ENCODE data around the gene PLA2G2C. TPM values are rescaled to one million over a fixed set of nuclear protein-coding genes. Genes with fewer than 3 reads are reported as not detected.
A peak's percentile ranks its signal among the peaks of the same experiment; 100 is the strongest.
"Not testable (repeated sequence)": the region's sequence is repeated elsewhere in the genome, so short reads cannot be mapped to it uniquely, and the experiment has no call there.

The PLA2G2C gene, protein sequence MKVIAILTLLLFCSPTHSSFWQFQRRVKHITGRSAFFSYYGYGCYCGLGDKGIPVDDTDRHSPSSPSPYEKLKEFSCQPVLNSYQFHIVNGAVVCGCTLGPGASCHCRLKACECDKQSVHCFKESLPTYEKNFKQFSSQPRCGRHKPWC
- total RNA-seq = not detected
- polyA plus RNA-seq (ENCODE audit: insufficient read length in 6 of 6) = under 1 TPM in 5 of 6 donors, not detected in 1; 0.06 to 0.16 (median 0.11) TPM
- long read RNA-seq, donor 1 = 0 reads
- long read RNA-seq, donor 2 = 0 reads
- long read RNA-seq, donor 3 = 0 reads
- long read RNA-seq, donor 4 = 0 reads
- long read RNA-seq, donor 5 = 0 reads
- long read RNA-seq, donor 6 = 0 reads
- long read RNA-seq, donor 7 = 0 reads
- long read RNA-seq, donor 8 = 0 reads
- long read RNA-seq, donor 9 = 0 reads
- long read RNA-seq, donor 10 = 0 reads
- long read RNA-seq, donor 11 = 0 reads
- long read RNA-seq, donor 12 = 0 reads

DNA sequence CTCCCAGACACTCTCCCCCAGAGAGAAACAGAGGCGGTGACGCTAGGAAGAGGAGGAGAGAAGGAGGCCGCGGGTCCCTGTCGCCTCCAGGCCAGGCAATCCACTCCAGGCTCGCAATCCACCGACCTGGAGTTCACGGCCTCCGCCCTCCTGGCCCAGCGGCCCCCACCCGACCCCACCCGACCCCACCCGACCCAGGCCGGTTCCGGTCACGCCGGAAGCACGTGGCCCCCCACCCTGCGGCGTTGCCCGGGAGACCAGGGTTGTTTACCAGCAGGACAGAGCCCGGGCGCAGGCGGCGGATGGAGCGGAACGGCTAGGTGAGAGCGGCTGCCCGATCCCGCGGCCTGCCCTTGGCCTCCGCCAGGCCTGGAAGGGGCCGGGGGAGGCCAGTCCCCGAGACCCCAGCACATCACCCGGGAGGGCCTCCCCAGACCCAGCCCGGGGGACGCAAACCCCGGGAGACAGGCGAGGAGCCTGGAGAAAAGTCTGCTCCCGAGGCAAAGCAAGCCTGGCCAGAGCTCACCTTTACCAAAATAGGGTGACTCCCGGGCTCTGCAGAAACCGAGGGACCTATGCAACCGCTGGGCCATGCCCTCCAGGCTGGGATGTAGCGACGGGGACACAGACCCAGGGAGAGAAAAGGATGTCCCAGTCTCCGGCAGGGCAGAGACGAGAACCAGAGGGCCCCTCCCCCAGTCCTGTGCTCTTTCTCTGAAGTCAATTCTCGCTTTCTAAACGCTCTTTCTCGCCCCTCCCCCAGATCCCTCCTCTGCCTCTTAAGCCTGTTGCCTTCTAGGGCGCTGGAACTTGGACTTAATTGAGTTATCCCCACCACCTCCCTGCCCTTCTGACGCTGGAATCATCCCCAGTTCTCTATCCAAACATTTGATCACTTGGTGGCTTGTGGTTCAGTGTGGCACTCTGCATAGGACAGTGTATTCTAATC is at the start of gene PLA2G2C, which contains the start of gene UBXN10:
Gene PLA2G2C, minus strand, starts transcription at position 685 of the 949 bp plus-strand sequence. CDS start 9,155 bp downstream, outside the sequence.
Gene UBXN10, plus strand, starts transcription at position 263 of the 949 bp plus-strand sequence. CDS start 4,466 bp downstream, outside the sequence.
- intact Hi-C loops (cut with DNase I) = no loop called here
- peaks cover 0 to 41% of the 10 kb centered on the region in 2 donors for H3K27me3 ChIP-seq
- DNase-seq = peak; percentile 49 to 87 (median 72)
- peaks cover 13 to 32% of the 10 kb centered on the region in 2 donors for H3K4me1 ChIP-seq
- peak; percentile 81 for ATAC-seq
- H3K9me3 ChIP-seq = no peaks in the 10 kb centered on the region
- H3K36me3 ChIP-seq = no peaks in the 10 kb centered on the region
- peak within 1 kb of the TSS; percentile 42 to 43 for H3K4me3 ChIP-seq
- TF ChIP-seq, protein P1, sequence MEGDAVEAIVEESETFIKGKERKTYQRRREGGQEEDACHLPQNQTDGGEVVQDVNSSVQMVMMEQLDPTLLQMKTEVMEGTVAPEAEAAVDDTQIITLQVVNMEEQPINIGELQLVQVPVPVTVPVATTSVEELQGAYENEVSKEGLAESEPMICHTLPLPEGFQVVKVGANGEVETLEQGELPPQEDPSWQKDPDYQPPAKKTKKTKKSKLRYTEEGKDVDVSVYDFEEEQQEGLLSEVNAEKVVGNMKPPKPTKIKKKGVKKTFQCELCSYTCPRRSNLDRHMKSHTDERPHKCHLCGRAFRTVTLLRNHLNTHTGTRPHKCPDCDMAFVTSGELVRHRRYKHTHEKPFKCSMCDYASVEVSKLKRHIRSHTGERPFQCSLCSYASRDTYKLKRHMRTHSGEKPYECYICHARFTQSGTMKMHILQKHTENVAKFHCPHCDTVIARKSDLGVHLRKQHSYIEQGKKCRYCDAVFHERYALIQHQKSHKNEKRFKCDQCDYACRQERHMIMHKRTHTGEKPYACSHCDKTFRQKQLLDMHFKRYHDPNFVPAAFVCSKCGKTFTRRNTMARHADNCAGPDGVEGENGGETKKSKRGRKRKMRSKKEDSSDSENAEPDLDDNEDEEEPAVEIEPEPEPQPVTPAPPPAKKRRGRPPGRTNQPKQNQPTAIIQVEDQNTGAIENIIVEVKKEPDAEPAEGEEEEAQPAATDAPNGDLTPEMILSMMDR (IDR thresholded peaks at IDR 0.05) = no peak
- peak within 1 kb of the TSS; percentile 2 to 28 for H3K27ac ChIP-seq

- intact Hi-C loops (cut with DNase I) = no loop called here
- TF ChIP-seq, protein P1 (IDR thresholded peaks at IDR 0.05) = no peak
- Histone ChIP-seq H3K36me3 (no peaks in the 10 kb centered on the region), H3K9me3 (no peaks in the 10 kb centered on the region), H3K4me1 (no peaks in the 10 kb centered on the region), H3K4me3 (no peak overlapping the region), H3K27ac (no peak overlapping the region), H3K27me3 (peaks cover 6 to 95% of the 10 kb centered on the region in 2 donors)
- DNase-seq = no peak
- no peak for ATAC-seq
These were observed 48.6 kb upstream of the PLA2G2C start for GRCh38 chr1:20234788-20235535.

DNA sequence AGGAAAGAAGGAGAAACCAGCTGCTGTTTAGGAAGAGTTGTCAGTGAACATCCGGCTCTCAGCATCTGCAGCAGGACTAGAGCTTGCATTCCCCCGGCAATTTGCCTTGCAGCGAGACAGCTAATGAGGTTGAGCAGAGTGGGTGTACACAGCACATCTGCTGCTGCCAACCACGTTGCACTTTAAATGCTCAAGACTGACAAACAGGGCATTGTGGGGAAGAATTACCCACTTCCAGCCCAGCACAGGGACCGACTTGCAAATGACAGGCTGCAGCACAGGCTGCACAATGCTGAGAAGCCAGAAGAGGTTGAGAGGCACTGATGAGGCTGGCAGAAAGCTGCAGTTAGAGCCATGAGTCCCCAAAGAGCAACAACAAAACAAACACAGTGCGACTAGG is 47.5 kb upstream of the PLA2G2C start:
- H3K9me3 ChIP-seq = no peaks in the 10 kb centered on the region
- peaks cover 6 to 95% of the 10 kb centered on the region in 2 donors for H3K27me3 ChIP-seq
- no peaks in the 10 kb centered on the region for H3K4me1 ChIP-seq
- H3K27ac ChIP-seq = no peak overlapping the region
- H3K36me3 ChIP-seq = no peaks in the 10 kb centered on the region
- TF ChIP-seq, protein P1 (IDR thresholded peaks at IDR 0.05) = no peak
- ATAC-seq (no peak), DNase-seq (peak in 2 of 4 donors; percentile 28 to 41)
- no peak overlapping the region for H3K4me3 ChIP-seq
- intact Hi-C loops (cut with DNase I) = no loop called here

- TF ChIP-seq, protein P1 (IDR thresholded peaks at IDR 0.05) = no peak
These were observed 47.1 kb upstream of the PLA2G2C start for GRCh38 chr1:20233394-20233793.

GRCh38 chr1:20232564-20232963 is 46.2 kb upstream of the PLA2G2C start:
- H3K9me3 ChIP-seq; intact Hi-C loops (cut with DNase I); H3K36me3 ChIP-seq; DNase-seq; ATAC-seq; H3K4me3 ChIP-seq; H3K27ac ChIP-seq; H3K4me1 ChIP-seq: not testable (repeated sequence)
- peaks cover 6 to 95% of the 10 kb centered on the region in 2 donors for H3K27me3 ChIP-seq

More at GRCh38 chr1:20233394-20233793, 47.1 kb upstream of the PLA2G2C start:
- Histone ChIP-seq H3K27ac (no peak overlapping the region), H3K27me3 (peaks cover 6 to 95% of the 10 kb centered on the region in 2 donors), H3K4me3 (no peak overlapping the region), H3K36me3 (no peaks in the 10 kb centered on the region), H3K9me3 (no peaks in the 10 kb centered on the region), H3K4me1 (no peaks in the 10 kb centered on the region)
- intact Hi-C loops (cut with DNase I) = no loop called here
- DNase-seq (no peak), ATAC-seq (peak; percentile 56)
